Uterus (tissue), 2 donors: Measurements from ENCODE around the gene ROPN1B.
A peak's percentile ranks its signal among the peaks of the same experiment; 100 is the strongest.

Experiments
- CTCF ChIP-seq, 4 experiments: fragments of 200-600 bp in 2 of 4; fragments of 450-650 bp in 2 of 4; sonication (generic) in 2 of 4; IDR thresholded peaks; one replicate each; pipeline ENCODE4 v1.5.1; 2016 to 2019; ENCODE audit warnings: antibody characterized with exemption in 4 of 4, mild to moderate bottlenecking in 2 of 4, moderate library complexity in 1 of 4
- POLR2A ChIP-seq, 2 donors: fragments of 450-650 bp; IDR thresholded peaks; one replicate each; pipeline ENCODE4 v1.6.1; 2016; ENCODE audit warnings: antibody characterized with exemption in 2 of 2, mild to moderate bottlenecking in 1 of 2, moderate library complexity in 1 of 2

GRCh38 chr3:125990253-125990970 lies 21.4 kb downstream of the ROPN1B start:
- TF ChIP-seq CTCF (IDR thresholded peaks at IDR 0.05) = no peak
- TF ChIP-seq POLR2A (IDR thresholded peaks at IDR 0.05) = peak in 1 of 2 donors; percentile 49
